K562 (cell line): Measurements from ENCODE around the gene CTCF. TPM values are rescaled to one million over a fixed set of nuclear protein-coding genes. Genes with fewer than 3 reads are reported as not detected.

Source experiments
- ATAC-seq: fragments of 200-7000 bp; cut with Tn5 transposase; 3 replicates; pipeline ENCODE4 v1.9.1; 2020; ENCODE audit warnings: moderate library complexity
- BruUV-seq: library from RNA; stranded (reverse); fragments of 400-500 nt; replicated peaks from 2 replicates; lab custom pipeline; 2021; lab: Mats Ljungman, UMichigan
- CTCF ChIA-PET: fragments of 300-600 bp; formaldehyde crosslinking; extraction: SDS; loops from one replicate; lab custom pipeline; 2021; ENCODE audit warnings: low intra/inter-chr PET ratio; lab: Yijun Ruan, JAX
- POLR2A ChIA-PET: fragments of 300-600, 350-650 bp; sonication (Branson Sonifier 250); formaldehyde crosslinking; extraction: SDS; loops from one replicate; lab custom pipeline; 2021; ENCODE audit warnings: antibody characterized with exemption, inconsistent platforms; lab: Yijun Ruan, JAX
- DNase-seq, 4 experiments: peaks; one replicate each; pipeline versions ENCODE4 v3.0.0 to v3.0.0-alpha.2; 2011 to 2018; ENCODE audit warnings: low spot score in 3 of 4, mixed read lengths in 3 of 4; ENCODE audit errors: extremely low read depth in 1 of 4
- FAIRE-seq: peaks from 2 replicates; lab custom pipeline; 2011; peaks lifted over from hg19 to GRCh38; lab: Jason Lieb, UNC
- H2AFZ ChIP-seq: 2 replicates; pipeline ENCODE4 v1.6.0; 2011; ENCODE audit warnings: low read depth, low read length, control low read depth, inconsistent platforms
- H3K27ac ChIP-seq: fragments of 200-600 bp; 3 replicates; pipeline ENCODE4 v1.8.0; 2011; ENCODE audit warnings: low read depth, mild to moderate bottlenecking, control low read depth, inconsistent platforms, low read length, moderate library complexity, mixed read lengths; ENCODE audit errors: extremely low read depth
- H3K27me3 ChIP-seq, 2 experiments: fragments of 300-600 bp in 1 of 2; 2 replicates in 1 of 2; 3 replicates in 1 of 2; pipeline versions ENCODE4 v1.6.0 to v1.8.0; 2011; ENCODE audit warnings: inconsistent platforms in 2 of 2, low read length in 2 of 2, mild to moderate bottlenecking in 1 of 2, mixed read lengths in 1 of 2, moderate library complexity in 1 of 2; ENCODE audit not compliant: control insufficient read depth in 2 of 2, insufficient read depth in 2 of 2
- H3K36me3 ChIP-seq: fragments of 300-600 bp; 3 replicates; pipeline ENCODE4 v1.8.0; 2011; ENCODE audit warnings: mild to moderate bottlenecking, low read length, inconsistent platforms; ENCODE audit not compliant: control insufficient read depth, insufficient read depth
- H3K4me1 ChIP-seq, 2 experiments: fragments of 200-600 bp in 1 of 2; replicated peaks in 1 of 2; 2 replicates in 1 of 2; 3 replicates in 1 of 2; pipeline versions ENCODE4 v1.5.1 to v1.8.0; 2011; ENCODE audit warnings: inconsistent platforms in 2 of 2, low read length in 2 of 2, mild to moderate bottlenecking in 1 of 2, mixed read lengths in 1 of 2, moderate library complexity in 1 of 2; ENCODE audit not compliant: control insufficient read depth in 2 of 2, insufficient read depth in 2 of 2
- H3K4me2 ChIP-seq: 2 replicates; pipeline ENCODE4 v1.6.1; 2011; ENCODE audit warnings: low read length, control low read depth, inconsistent platforms, mixed read lengths; ENCODE audit not compliant: insufficient read depth
- H3K4me3 ChIP-seq: fragments of 200-600 bp; sonication (generic), shearing (Covaris generic); 2 replicates; pipeline ENCODE4 v1.5.1; 2016; ENCODE audit warnings: control low read depth, inconsistent platforms
- H3K79me2 ChIP-seq: fragments of 200-600 bp; 3 replicates; pipeline ENCODE4 v1.8.0; 2011; ENCODE audit warnings: low read length, inconsistent platforms; ENCODE audit not compliant: control insufficient read depth, insufficient read depth
- H3K9ac ChIP-seq, 2 experiments: 2 replicates each; pipeline versions ENCODE4 v1.6.0 to v1.6.1; 2011; ENCODE audit warnings: low read depth in 2 of 2, low read length in 2 of 2, control low read depth in 1 of 2, inconsistent platforms in 1 of 2, mild to moderate bottlenecking in 1 of 2, mixed read lengths in 1 of 2; ENCODE audit not compliant: insufficient read depth in 1 of 2
- H3K9me1 ChIP-seq: one replicate; pipeline ENCODE4 v1.6.0; 2011; ENCODE audit warnings: inconsistent platforms, mild to moderate bottlenecking, low read length, moderate library complexity; ENCODE audit not compliant: control insufficient read depth, insufficient read depth
- H3K9me3 ChIP-seq: replicated peaks from 2 replicates; pipeline ENCODE4 v1.5.1; 2011; ENCODE audit warnings: low read depth, low read length, inconsistent platforms; ENCODE audit not compliant: control insufficient read depth, insufficient read depth
- H4K20me1 ChIP-seq: replicated peaks from 2 replicates; pipeline ENCODE4 v1.6.1; 2011; ENCODE audit warnings: low read length, inconsistent platforms, mixed read lengths; ENCODE audit not compliant: control insufficient read depth, insufficient read depth
- GABPA ChIP-seq: fragments of 200-800 bp; sonication (Bioruptor generic); conservative IDR thresholded peaks from 2 replicates; pipeline ENCODE4 v1.6.1; 2016; ENCODE audit warnings: low read depth, missing genetic modification characterization, missing compliant biosample characterization
- PCBP2 ChIP-seq: fragments of 200-400 bp; formaldehyde crosslinking; IDR thresholded peaks from 2 replicates; pipeline ENCODE4 v1.6.1; 2018; ENCODE audit warnings: low read length, low read depth, mild to moderate bottlenecking, moderate library complexity; ENCODE audit not compliant: poor library complexity, severe bottlenecking
- SLC30A9 ChIP-seq: fragments of 250-450 bp; sonication (Bioruptor Pico); IDR thresholded peaks from 2 replicates; pipeline ENCODE4 v1.8.0; 2022; ENCODE audit warnings: mild to moderate bottlenecking, moderate library complexity
- SRSF3 ChIP-seq: fragments of 200-400 bp; formaldehyde crosslinking; IDR thresholded peaks from 2 replicates; pipeline ENCODE4 v1.6.1; 2016; ENCODE audit warnings: mild to moderate bottlenecking, low read length, moderate library complexity; ENCODE audit not compliant: insufficient read depth
- ZBTB7A ChIP-seq: IDR thresholded peaks from 2 replicates; pipeline ENCODE4 v1.6.1; 2011; ENCODE audit warnings: low read depth, mild to moderate bottlenecking, low read length, moderate library complexity, borderline replicate concordance; ENCODE audit not compliant: control insufficient read depth
- ZFP36 ChIP-seq: fragments of 150-350 bp; IDR thresholded peaks from 2 replicates; pipeline ENCODE4 v1.6.1; 2018; ENCODE audit warnings: low read length, low read depth; ENCODE audit not compliant: partially characterized antibody
- ZNF76 ChIP-seq: fragments of 250-450 bp; sonication (Bioruptor Pico); IDR thresholded peaks from 2 replicates; pipeline ENCODE4 v1.4.0; 2020; ENCODE audit warnings: mild to moderate bottlenecking, moderate library complexity, borderline replicate concordance
- WGBS: fragments of 100-300 bp; shearing (Covaris generic); methylation state at CpG from one replicate; pipeline ENCODE4 v1.1.6; 2016; ENCODE audit warnings: low coverage, mixed read lengths; ENCODE audit not compliant: insufficient coverage; ENCODE audit errors: missing lambda C conversion rate; 5-methylcytosine and 5-hydroxymethylcytosine counted together
- in situ Hi-C: fragments of 300-500 bp; cut with MboI; formaldehyde crosslinking; loops from 4 replicates; pipeline ENCODE4 v1.15.0; 2018; ENCODE audit warnings: inconsistent platforms, mixed read lengths
- intact Hi-C: fragments of 100-400 bp; cut with micrococcal nuclease; formaldehyde crosslinking; loops from 2 replicates; pipeline ENCODE4 v1.14.2; 2022
- polyA plus RNA-seq, 8 experiments: library from polyadenylated mRNA; depleted of rRNA in 4 of 8; stranded (reverse) in 5 of 8; unstranded in 3 of 8; fragments of >200 nt; fragmentation: Nextera tagmentation in 2 of 8; fragmentation: Illumina TruSeq in 1 of 8; extraction: Ambion mirVana in 2 of 8; extraction: Trizol in 1 of 8; gene quantifications; 2 replicates each; pipeline versions ENCODE4 v1.2.1 to v1.2.3, GENCODE V29; 2011 to 2014; ENCODE audit warnings: inconsistent platforms in 1 of 8, missing spikeins in 1 of 8
- total RNA-seq, 7 experiments: library from RNA; depleted of rRNA in 6 of 7; stranded (reverse); fragments of >200 nt in 6 of 7; fragmentation: Illumina TruSeq in 2 of 7; extraction: Trizol in 2 of 7; gene quantifications; 2 replicates each; pipeline versions ENCODE4 v1.2.1 to v1.2.3, GENCODE V29; 2011 to 2021; ENCODE audit warnings: low replicate concordance in 1 of 7

The CTCF gene
- total and polyA plus RNA-seq, 9 of the 15 experiments (the other 6 are each of a cell fraction or from before 2014, with no cell fraction given): 7.8 to 49.2 (median 33.9) TPM

- CTCF ChIA-PET: no interaction called here
- Histone ChIP-seq H3K9ac (no peak overlapping the region; a peak in 1 of 4 replicates), H3K9me1 (no peaks in the 10 kb centered on the region)
- no peak for TF ChIP-seq PCBP2
- TF ChIP-seq ZFP36: peak; percentile 35
- TF ChIP-seq, all 486 proteins: peak for 1
- in situ Hi-C loops: loop anchor here (5.0 kb wide), 1 partner anchor 103 kb away; no protein-coding TSS in a partner anchor
- Histone ChIP-seq H3K36me3 (peaks cover 29% of the 10 kb centered on the region; the same call in 1 of the 3 replicates), H3K4me1 (peaks cover 0 to 39% of the 10 kb centered on the region in 2 experiments; a peak in 2 of 5 replicates), H2AFZ (no peak overlapping the region), H3K79me2 (peaks cover 3% of the 10 kb centered on the region; the same call in 2 of the 3 replicates), H3K4me2 (no peak overlapping the region), H3K4me3 (no peak overlapping the region), H4K20me1 (peaks cover 13% of the 10 kb centered on the region), H3K9me3 (no peaks in the 10 kb centered on the region), H3K27ac (no peak overlapping the region), H3K27me3 (no peaks in the 10 kb centered on the region)
- intact Hi-C loops: no loop called here
- DNase-seq: no peak
- whole genome bisulfite sequencing: 28% methylated on average over 3 of the region's 4 CpGs
- no peak for ATAC-seq
- no TSS peak for BruUV-seq
- FAIRE-seq: no peak
- POLR2A ChIA-PET: interaction anchor here (0.6 to 1.0 kb wide), 3 partner anchors 16 to 278 kb away, joined by 3 to 4 read pairs (median 4); no protein-coding TSS in a partner anchor
These were observed 23.1 kb upstream of the CTCF start for GRCh38 chr16:67539271-67539670.

GRCh38 chr16:67539691-67540635 is 22.4 kb upstream of the CTCF start:
- DNase-seq (no peak), FAIRE-seq (no peak), ATAC-seq (no peak)
- TF ChIP-seq GABPA (tag) (no peak), ZNF76 (CRISPR knock-in tag) (no peak), ZBTB7A (no peak), SRSF3 (no peak), SLC30A9 (CRISPR knock-in tag) (no peak)
- intact Hi-C loops: no loop called here
- H3K79me2 ChIP-seq: peaks cover 3% of the 10 kb centered on the region; the same call in 2 of the 3 replicates
- H3K4me1 ChIP-seq: peaks cover 0 to 34% of the 10 kb centered on the region in 2 experiments; a peak in 2 of 5 replicates
- H3K9me1 ChIP-seq: no peaks in the 10 kb centered on the region
- BruUV-seq: no TSS peak
- ChIA-PET CTCF (no interaction called here), POLR2A (interaction anchor here (0.7 to 1.0 kb wide), 2 partner anchors 11 to 15 kb away, joined by 3 to 4 read pairs; no protein-coding TSS in a partner anchor)
- no peaks in the 10 kb centered on the region for H3K9me3 ChIP-seq
- H3K4me3 ChIP-seq: no peak overlapping the region
- no peak overlapping the region for H3K27ac ChIP-seq
- peaks cover 12% of the 10 kb centered on the region for H4K20me1 ChIP-seq
- WGBS: 76% methylated on average over 25 of the region's 27 CpGs
- H3K27me3 ChIP-seq: no peaks in the 10 kb centered on the region
- H3K9ac ChIP-seq: 0 out of 4 replicates have a peak overlapping the region, but pooled peaks of 1 of the 2 experiments have one; percentile 1
- peaks cover 30% of the 10 kb centered on the region; the same call in 1 of the 3 replicates for H3K36me3 ChIP-seq
- in situ Hi-C loops: loop anchor here (5.0 kb wide), 1 partner anchor 102 kb away; no protein-coding TSS in a partner anchor
- no peak overlapping the region for H3K4me2 ChIP-seq
- no peak overlapping the region for H2AFZ ChIP-seq
